Uterus (tissue), 4 donors: ENCODE data around the gene LFNG. TPM values are rescaled to one million over a fixed set of nuclear protein-coding genes. Genes with fewer than 3 reads are reported as not detected.

Source experiments
- DNase-seq, 2 donors: peaks; one replicate each; pipeline ENCODE4 v3.0.0-alpha.2; 2019 to 2020
- H3K27ac ChIP-seq, 2 donors: fragments of 200-600 bp; sonication (generic); 1 replicate in 1 of 2; 2 replicates in 1 of 2; pipeline ENCODE4 v1.5.1; 2016 to 2018
- H3K27me3 ChIP-seq, 2 donors: fragments of 200-600 bp; sonication (generic); one replicate each; pipeline ENCODE4 v1.5.1; 2018 to 2019; ENCODE audit warnings: control low read depth in 1 of 2
- H3K36me3 ChIP-seq, 2 donors: fragments of 200-600 bp; sonication (generic); one replicate each; pipeline ENCODE4 v1.5.1; 2019; ENCODE audit warnings: control low read depth in 1 of 2
- H3K4me1 ChIP-seq, 2 donors: fragments of 200-600 bp; sonication (generic); one replicate each; pipeline ENCODE4 v1.5.1; 2018 to 2019; ENCODE audit warnings: control low read depth in 1 of 2
- H3K4me3 ChIP-seq, 2 donors: fragments of 200-600 bp; sonication (generic); 1 replicate in 1 of 2; 2 replicates in 1 of 2; pipeline ENCODE4 v1.5.1; 2018 to 2019; ENCODE audit warnings: mild to moderate bottlenecking in 1 of 2
- H3K9me3 ChIP-seq, 2 donors: fragments of 200-600 bp; sonication (generic); one replicate each; pipeline ENCODE4 v1.5.1; 2019; ENCODE audit warnings: control low read depth in 1 of 2
- CTCF ChIP-seq, 4 experiments: fragments of 200-600 bp in 2 of 4; fragments of 450-650 bp in 2 of 4; sonication (generic) in 2 of 4; IDR thresholded peaks; one replicate each; pipeline ENCODE4 v1.5.1; 2016 to 2019; ENCODE audit warnings: antibody characterized with exemption in 4 of 4, mild to moderate bottlenecking in 2 of 4, moderate library complexity in 1 of 4
- POLR2A ChIP-seq, 2 donors: fragments of 450-650 bp; IDR thresholded peaks; one replicate each; pipeline ENCODE4 v1.6.1; 2016; ENCODE audit warnings: antibody characterized with exemption in 2 of 2, mild to moderate bottlenecking in 1 of 2, moderate library complexity in 1 of 2
- intact Hi-C: fragments of 100-400 bp; cut with DNase I; formaldehyde crosslinking; loops from one replicate; pipeline ENCODE4 v1.15.1; 2023; ENCODE audit warnings: low total_unique reads
- total RNA-seq, 4 donors: library from RNA; depleted of rRNA in 3 of 4; stranded (reverse); fragments of >200 nt in 3 of 4; gene quantifications; one replicate each; pipeline versions ENCODE4 v1.1.0 to v1.2.4, GENCODE V29; 2014 to 2023
- donor health status: DM: yes; HTN: yes; CAD: no.

LFNG gene
- total RNA-seq, 4 donors from 2014 or later = 2.3 to 30.5 (median 26.5) TPM; not detected in 1

GRCh38 chr7:2507208-2507916 is 12.2 kb upstream of the LFNG start:
- TF ChIP-seq POLR2A (IDR thresholded peaks at IDR 0.05) (no peak), CTCF (IDR thresholded peaks at IDR 0.05) (no peak)
- no peaks in the 10 kb centered on the region for H3K36me3 ChIP-seq
- H3K27ac ChIP-seq = peak overlapping the region; percentile 47 to 60
- no peak for DNase-seq
- H3K9me3 ChIP-seq = no peaks in the 10 kb centered on the region
- H3K27me3 ChIP-seq = no peaks in the 10 kb centered on the region
- intact Hi-C loops = no loop called here
- H3K4me3 ChIP-seq = no peak overlapping the region
- peaks cover 0 to 4% of the 10 kb centered on the region in 2 donors for H3K4me1 ChIP-seq

GRCh38 chr7:2507917-2508306 is 11.7 kb upstream of the LFNG start:
- Histone ChIP-seq H3K27ac (peak overlapping the region; percentile 47 to 60), H3K4me3 (no peak overlapping the region), H3K27me3 (no peaks in the 10 kb centered on the region), H3K36me3 (no peaks in the 10 kb centered on the region), H3K4me1 (peaks cover 0 to 4% of the 10 kb centered on the region in 2 donors), H3K9me3 (no peaks in the 10 kb centered on the region)
- intact Hi-C loops = no loop called here
- no peak for DNase-seq
- no peak for TF ChIP-seq CTCF (IDR thresholded peaks at IDR 0.05)
- TF ChIP-seq POLR2A (IDR thresholded peaks at IDR 0.05) = no peak

- peak in 1 of 2 donors; percentile 67 for DNase-seq
- Histone ChIP-seq H3K9me3 (no peaks in the 10 kb centered on the region), H3K4me1 (peaks cover 0 to 4% of the 10 kb centered on the region in 2 donors), H3K36me3 (no peaks in the 10 kb centered on the region), H3K27ac (peak overlapping the region; percentile 47 to 60), H3K4me3 (no peak overlapping the region), H3K27me3 (no peaks in the 10 kb centered on the region)
- intact Hi-C loops = no loop called here
- TF ChIP-seq CTCF (IDR thresholded peaks at IDR 0.05) (no peak), POLR2A (IDR thresholded peaks at IDR 0.05) (no peak)
Observed at GRCh38 chr7:2508327-2509215, 11.0 kb upstream of the LFNG start.

GRCh38 chr7:2509298-2509906 is 10.2 kb upstream of the LFNG start:
- Histone ChIP-seq H3K9me3 (no peaks in the 10 kb centered on the region), H3K4me1 (peaks cover 0 to 4% of the 10 kb centered on the region in 2 donors), H3K27ac (peak overlapping the region in 1 of 2 donors; percentile 47), H3K4me3 (no peak overlapping the region), H3K27me3 (no peaks in the 10 kb centered on the region), H3K36me3 (no peaks in the 10 kb centered on the region)
- intact Hi-C loops = no loop called here
- TF ChIP-seq CTCF (IDR thresholded peaks at IDR 0.05) = no peak
- TF ChIP-seq POLR2A (IDR thresholded peaks at IDR 0.05) = no peak
- DNase-seq = no peak
